Osteoblast (primary cell): ENCODE results near the gene PTX4. TPM values are rescaled to one million over a fixed set of nuclear protein-coding genes. Genes with fewer than 3 reads are reported as not detected.

ENCODE experiments used
- DNase-seq: peaks from one replicate; pipeline ENCODE4 v3.0.0; 2011; ENCODE audit warnings: low spot score, mixed read lengths; ENCODE audit not compliant: insufficient read length; ENCODE audit errors: missing footprints
- H2AFZ ChIP-seq: 2 replicates; pipeline ENCODE4 v1.6.0; 2011; ENCODE audit warnings: mild to moderate bottlenecking, low read length
- H3K27ac ChIP-seq: 2 replicates; pipeline ENCODE4 v1.5.1; 2011; ENCODE audit warnings: mild to moderate bottlenecking, low read depth, low read length, moderate library complexity
- H3K27me3 ChIP-seq: 2 replicates; pipeline ENCODE4 v1.6.0; 2012; ENCODE audit warnings: mild to moderate bottlenecking, control low read depth, inconsistent platforms, low read length, moderate library complexity; ENCODE audit not compliant: insufficient read depth
- H3K36me3 ChIP-seq: 2 replicates; pipeline ENCODE4 v1.5.1; 2011; ENCODE audit warnings: mild to moderate bottlenecking, low read length, control low read depth, moderate library complexity; ENCODE audit not compliant: insufficient read depth
- H3K4me1 ChIP-seq: 2 replicates; pipeline ENCODE4 v1.5.1; 2011; ENCODE audit warnings: mild to moderate bottlenecking, low read length, control low read depth, moderate library complexity; ENCODE audit not compliant: insufficient read depth
- H3K4me2 ChIP-seq: 2 replicates; pipeline ENCODE4 v1.6.0; 2011; ENCODE audit warnings: mild to moderate bottlenecking, low read length; ENCODE audit not compliant: insufficient read depth
- H3K4me3 ChIP-seq: fragments of 200-600 bp; sonication (generic); 3 replicates; pipeline ENCODE4 v1.5.1; 2012; ENCODE audit warnings: mild to moderate bottlenecking, low read length, inconsistent platforms; ENCODE audit not compliant: insufficient read depth
- H3K79me2 ChIP-seq: 2 replicates; pipeline ENCODE4 v1.6.0; 2012; ENCODE audit warnings: mild to moderate bottlenecking, low read length, control low read depth, inconsistent platforms; ENCODE audit not compliant: insufficient read depth
- H3K9me3 ChIP-seq: 2 replicates; pipeline ENCODE4 v1.5.1; 2011; ENCODE audit warnings: low read depth, low read length, control low read depth
- H4K20me1 ChIP-seq: 2 replicates; pipeline ENCODE4 v1.6.0; 2012; ENCODE audit warnings: mild to moderate bottlenecking, low read length, control low read depth; ENCODE audit not compliant: insufficient read depth
- CTCF ChIP-seq: IDR thresholded peaks from 2 replicates; pipeline ENCODE4 v1.5.1; 2011; ENCODE audit warnings: mild to moderate bottlenecking, low read depth, low read length, moderate library complexity; ENCODE audit errors: extremely low read depth
- total RNA-seq: library from RNA; depleted of rRNA; stranded (reverse); fragments of >200 nt; gene quantifications from 2 replicates; pipeline ENCODE4 v1.2.3, GENCODE V29; 2012

The PTX4 gene
- total RNA-seq, 1 donor: not detected

- TF ChIP-seq CTCF: no peak
- Histone ChIP-seq H3K36me3 (no peaks in the 10 kb centered on the region), H3K4me1 (no peaks in the 10 kb centered on the region), H3K4me2 (no peak overlapping the region), H3K4me3 (no peak overlapping the region), H3K9me3 (no peaks in the 10 kb centered on the region), H3K27ac (no peak overlapping the region), H3K79me2 (no peaks in the 10 kb centered on the region), H2AFZ (no peak overlapping the region), H4K20me1 (no peaks in the 10 kb centered on the region), H3K27me3 (no peaks in the 10 kb centered on the region)
- DNase-seq: no peak
These were observed 35.0 kb upstream of the PTX4 start for GRCh38 chr16:1523581-1524245.

- no peaks in the 10 kb centered on the region for H3K9me3 ChIP-seq
- no peak overlapping the region for H3K4me3 ChIP-seq
- H3K27ac ChIP-seq: no peak overlapping the region
- H3K27me3 ChIP-seq: no peaks in the 10 kb centered on the region
- DNase-seq: no peak
- H4K20me1 ChIP-seq: no peaks in the 10 kb centered on the region
- no peaks in the 10 kb centered on the region for H3K79me2 ChIP-seq
- H3K36me3 ChIP-seq: no peaks in the 10 kb centered on the region
- H3K4me1 ChIP-seq: no peaks in the 10 kb centered on the region
- no peak overlapping the region for H2AFZ ChIP-seq
- no peak for TF ChIP-seq CTCF
- H3K4me2 ChIP-seq: no peak overlapping the region
These were observed 31.7 kb upstream of the PTX4 start for GRCh38 chr16:1520461-1520860.

GRCh38 chr16:1519831-1520230 is 31.1 kb upstream of the PTX4 start:
- H3K9me3 ChIP-seq: no peaks in the 10 kb centered on the region
- DNase-seq: no peak
- TF ChIP-seq CTCF: no peak
- no peaks in the 10 kb centered on the region for H3K36me3 ChIP-seq
- no peak overlapping the region for H2AFZ ChIP-seq
- no peak overlapping the region for H3K4me2 ChIP-seq
- H3K79me2 ChIP-seq: no peaks in the 10 kb centered on the region
- no peak overlapping the region for H3K4me3 ChIP-seq
- H3K27me3 ChIP-seq: no peaks in the 10 kb centered on the region
- no peaks in the 10 kb centered on the region for H4K20me1 ChIP-seq
- H3K4me1 ChIP-seq: no peaks in the 10 kb centered on the region
- no peak overlapping the region for H3K27ac ChIP-seq

- H3K4me1 ChIP-seq: no peaks in the 10 kb centered on the region
These were observed 29.9 kb upstream of the PTX4 start for GRCh38 chr16:1518626-1519135.

More at GRCh38 chr16:1518626-1519135, 29.9 kb upstream of the PTX4 start:
- no peak for DNase-seq
- Histone ChIP-seq H3K27me3 (no peaks in the 10 kb centered on the region), H3K79me2 (no peaks in the 10 kb centered on the region), H3K9me3 (peaks cover 1% of the 10 kb centered on the region), H4K20me1 (no peaks in the 10 kb centered on the region), H3K4me3 (no peak overlapping the region), H3K27ac (no peak overlapping the region), H2AFZ (no peak overlapping the region), H3K36me3 (no peaks in the 10 kb centered on the region), H3K4me2 (no peak overlapping the region)
- TF ChIP-seq CTCF: no peak
